ENCODE measurements around the gene F7.
A peak's percentile ranks its signal among the peaks of the same experiment; 100 is the strongest.

Gene F7

GRCh38 chr13:113124211-113124970, 18.8 kb downstream of the F7 start:
- Histone ChIP-seq H3K9ac (ENCODE audit: low read length) (no peak overlapping the region), H3K27ac (ENCODE audit: low read depth, low read length) (no peak overlapping the region), H3K36me3 (ENCODE audit: insufficient read depth, low read length) (no peaks in the 10 kb centered on the region), H3K9me3 (ENCODE audit: low read length) (no peaks in the 10 kb centered on the region), H3K4me3 (ENCODE audit: low read depth in 1 of 2, low read length in 2 of 2) (no peak overlapping the region), H3K27me3 (ENCODE audit: control insufficient read depth in 1 of 2, insufficient read depth in 2 of 2, low read length in 2 of 2) (peaks cover 0 to 1% of the 10 kb centered on the region in 2 donors), H3K4me1 (ENCODE audit: insufficient read depth, low read length) (no peaks in the 10 kb centered on the region)

GRCh38 chr13:113125506-113126264, 20.1 kb downstream of the F7 start:
- no peak overlapping the region for H3K27ac ChIP-seq (ENCODE audit: low read depth, low read length)
- no peaks in the 10 kb centered on the region for H3K36me3 ChIP-seq (ENCODE audit: insufficient read depth, low read length)
- no peaks in the 10 kb centered on the region for H3K4me1 ChIP-seq (ENCODE audit: insufficient read depth, low read length)
- H3K4me3 ChIP-seq (ENCODE audit: low read depth in 1 of 2, low read length in 2 of 2), result no peak overlapping the region
- no peaks in the 10 kb centered on the region for H3K9me3 ChIP-seq (ENCODE audit: low read length)
- H3K27me3 ChIP-seq (ENCODE audit: control insufficient read depth in 1 of 2, insufficient read depth in 2 of 2, low read length in 2 of 2), result peaks cover 0 to 11% of the 10 kb centered on the region in 2 donors
- no peak overlapping the region for H3K9ac ChIP-seq (ENCODE audit: low read length)

- H3K27ac ChIP-seq (ENCODE audit: low read depth, low read length), result no peak overlapping the region
- H3K27me3 ChIP-seq (ENCODE audit: control insufficient read depth in 1 of 2, insufficient read depth in 2 of 2, low read length in 2 of 2), result peaks cover 0 to 11% of the 10 kb centered on the region in 2 donors
- H3K9ac ChIP-seq (ENCODE audit: low read length), result no peak overlapping the region
- H3K4me1 ChIP-seq (ENCODE audit: insufficient read depth, low read length), result no peaks in the 10 kb centered on the region
- H3K36me3 ChIP-seq (ENCODE audit: insufficient read depth, low read length), result no peaks in the 10 kb centered on the region
- H3K9me3 ChIP-seq (ENCODE audit: low read length), result no peaks in the 10 kb centered on the region
- H3K4me3 ChIP-seq (ENCODE audit: low read depth in 1 of 2, low read length in 2 of 2), result no peak overlapping the region
These were observed 20.9 kb downstream of the F7 start for GRCh38 chr13:113126265-113127150.

GRCh38 chr13:113129480-113129879, 23.9 kb downstream of the F7 start:
- H3K4me1 ChIP-seq (ENCODE audit: insufficient read depth, low read length), result no peaks in the 10 kb centered on the region
- H3K27ac ChIP-seq (ENCODE audit: low read depth, low read length), result no peak overlapping the region
- H3K9ac ChIP-seq (ENCODE audit: low read length), result no peak overlapping the region
- H3K4me3 ChIP-seq (ENCODE audit: low read depth in 1 of 2, low read length in 2 of 2), result peak overlapping the region in 1 of 2 donors; percentile 50
- peaks cover 0 to 11% of the 10 kb centered on the region in 2 donors for H3K27me3 ChIP-seq (ENCODE audit: control insufficient read depth in 1 of 2, insufficient read depth in 2 of 2, low read length in 2 of 2)
- no peaks in the 10 kb centered on the region for H3K9me3 ChIP-seq (ENCODE audit: low read length)
- H3K36me3 ChIP-seq (ENCODE audit: insufficient read depth, low read length), result no peaks in the 10 kb centered on the region

DNA sequence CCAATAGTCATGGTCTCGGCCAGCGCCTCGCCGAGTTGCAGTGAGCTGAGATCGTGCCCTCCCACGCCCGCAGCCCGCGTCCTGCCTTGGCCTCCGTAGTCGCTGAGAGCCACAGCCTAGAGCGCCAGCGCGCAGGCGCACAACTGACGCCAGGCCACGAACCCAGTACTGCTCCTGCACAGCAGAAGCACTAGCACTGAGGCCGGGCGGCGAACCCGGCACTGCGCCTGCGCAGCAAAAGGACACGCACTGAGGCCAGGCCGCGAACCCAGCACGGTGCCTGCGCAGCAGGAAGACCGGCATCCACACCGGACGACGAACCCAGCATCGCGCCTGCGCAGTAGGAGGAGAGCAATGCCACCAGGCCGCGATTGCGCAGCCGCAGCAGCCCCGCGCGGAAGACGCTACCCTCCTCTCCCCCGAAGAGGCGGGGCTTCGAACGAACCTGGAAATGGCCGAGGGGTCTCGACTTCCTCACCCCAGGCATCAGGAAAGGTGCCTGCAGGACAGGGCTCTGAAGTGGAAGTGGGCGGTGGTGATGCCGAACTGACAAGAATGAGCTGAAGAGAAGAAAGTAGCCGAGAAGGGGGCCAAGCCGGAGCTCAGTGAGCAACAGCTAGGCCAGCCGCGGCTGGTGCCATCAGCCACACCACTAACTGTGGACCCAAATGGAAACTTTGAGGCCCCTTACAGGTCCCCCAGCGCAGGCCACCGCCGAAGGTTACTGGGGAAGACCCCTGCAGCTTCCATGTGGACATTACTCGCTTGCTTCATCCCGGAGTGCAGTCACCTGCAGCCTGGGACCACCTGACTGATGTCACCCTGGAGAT, 24.5 kb downstream of the F7 start:
- H3K4me1 ChIP-seq (ENCODE audit: insufficient read depth, low read length), result no peaks in the 10 kb centered on the region
- no peak overlapping the region for H3K9ac ChIP-seq (ENCODE audit: low read length)
- H3K27me3 ChIP-seq (ENCODE audit: control insufficient read depth in 1 of 2, insufficient read depth in 2 of 2, low read length in 2 of 2), result peaks cover 0 to 11% of the 10 kb centered on the region in 2 donors
- H3K9me3 ChIP-seq (ENCODE audit: low read length), result no peaks in the 10 kb centered on the region
- H3K4me3 ChIP-seq (ENCODE audit: low read depth in 1 of 2, low read length in 2 of 2), result peak overlapping the region; percentile 41 to 50
- no peak overlapping the region for H3K27ac ChIP-seq (ENCODE audit: low read depth, low read length)
- H3K36me3 ChIP-seq (ENCODE audit: insufficient read depth, low read length), result no peaks in the 10 kb centered on the region

- no peaks in the 10 kb centered on the region for H3K36me3 ChIP-seq (ENCODE audit: insufficient read depth, low read length)
- H3K4me3 ChIP-seq (ENCODE audit: low read depth in 1 of 2, low read length in 2 of 2), result no peak overlapping the region
- peaks cover 0 to under 1% of the 10 kb centered on the region in 2 donors for H3K27me3 ChIP-seq (ENCODE audit: control insufficient read depth in 1 of 2, insufficient read depth in 2 of 2, low read length in 2 of 2)
- H3K27ac ChIP-seq (ENCODE audit: low read depth, low read length), result no peak overlapping the region
- no peak overlapping the region for H3K9ac ChIP-seq (ENCODE audit: low read length)
- no peaks in the 10 kb centered on the region for H3K9me3 ChIP-seq (ENCODE audit: low read length)
- no peaks in the 10 kb centered on the region for H3K4me1 ChIP-seq (ENCODE audit: insufficient read depth, low read length)
These were observed 29.7 kb downstream of the F7 start for GRCh38 chr13:113135281-113135760.

GRCh38 chr13:113137691-113138298, 32.2 kb downstream of the F7 start:
- Histone ChIP-seq H3K9me3 (ENCODE audit: low read length) (no peaks in the 10 kb centered on the region), H3K4me1 (ENCODE audit: insufficient read depth, low read length) (no peaks in the 10 kb centered on the region), H3K36me3 (ENCODE audit: insufficient read depth, low read length) (no peaks in the 10 kb centered on the region), H3K9ac (ENCODE audit: low read length) (no peak overlapping the region), H3K4me3 (ENCODE audit: low read depth in 1 of 2, low read length in 2 of 2) (no peak overlapping the region), H3K27me3 (ENCODE audit: control insufficient read depth in 1 of 2, insufficient read depth in 2 of 2, low read length in 2 of 2) (no peaks in the 10 kb centered on the region), H3K27ac (ENCODE audit: low read depth, low read length) (no peak overlapping the region)

DNA sequence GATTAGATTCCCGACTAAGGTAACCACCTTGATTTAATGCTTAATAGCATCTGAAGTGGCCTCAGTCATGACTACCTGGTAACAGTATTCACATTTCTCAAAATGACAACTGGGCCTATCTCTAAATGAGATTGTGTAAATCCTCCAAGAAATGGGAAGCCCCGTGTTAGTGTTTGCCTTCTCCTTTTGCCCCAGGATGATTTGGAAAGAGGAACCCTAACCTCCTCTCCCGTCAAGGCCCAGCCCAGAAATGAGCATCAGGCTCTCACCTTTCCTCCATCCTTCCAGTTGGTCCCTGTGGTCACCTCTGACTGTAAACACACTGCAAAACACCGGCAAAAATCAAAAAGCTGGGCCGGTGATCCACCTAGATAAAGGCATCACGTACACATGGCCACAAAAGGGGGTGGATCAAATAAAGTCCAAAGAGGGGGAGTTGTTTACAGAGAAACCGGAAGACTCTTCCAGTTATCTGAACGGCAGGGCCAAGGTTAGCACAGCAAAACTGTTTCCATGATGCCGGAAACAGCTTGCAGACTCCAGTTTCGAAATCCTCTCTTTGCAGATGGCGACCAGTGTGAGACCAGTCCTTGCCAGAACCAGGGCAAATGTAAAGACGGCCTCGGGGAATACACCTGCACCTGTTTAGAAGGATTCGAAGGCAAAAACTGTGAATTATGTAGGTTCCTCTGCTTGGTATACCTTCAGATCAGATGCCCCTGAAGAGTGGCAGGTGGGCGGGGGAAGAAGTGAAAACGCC, 33.4 kb downstream of the F7 start:
- H3K4me1 ChIP-seq (ENCODE audit: insufficient read depth, low read length), result no peaks in the 10 kb centered on the region
- H3K4me3 ChIP-seq (ENCODE audit: low read depth in 1 of 2, low read length in 2 of 2), result no peak overlapping the region
- no peaks in the 10 kb centered on the region for H3K27me3 ChIP-seq (ENCODE audit: control insufficient read depth in 1 of 2, insufficient read depth in 2 of 2, low read length in 2 of 2)
- H3K9me3 ChIP-seq (ENCODE audit: low read length), result no peaks in the 10 kb centered on the region
- no peak overlapping the region for H3K27ac ChIP-seq (ENCODE audit: low read depth, low read length)
- H3K9ac ChIP-seq (ENCODE audit: low read length), result no peak overlapping the region
- no peaks in the 10 kb centered on the region for H3K36me3 ChIP-seq (ENCODE audit: insufficient read depth, low read length)

DNA sequence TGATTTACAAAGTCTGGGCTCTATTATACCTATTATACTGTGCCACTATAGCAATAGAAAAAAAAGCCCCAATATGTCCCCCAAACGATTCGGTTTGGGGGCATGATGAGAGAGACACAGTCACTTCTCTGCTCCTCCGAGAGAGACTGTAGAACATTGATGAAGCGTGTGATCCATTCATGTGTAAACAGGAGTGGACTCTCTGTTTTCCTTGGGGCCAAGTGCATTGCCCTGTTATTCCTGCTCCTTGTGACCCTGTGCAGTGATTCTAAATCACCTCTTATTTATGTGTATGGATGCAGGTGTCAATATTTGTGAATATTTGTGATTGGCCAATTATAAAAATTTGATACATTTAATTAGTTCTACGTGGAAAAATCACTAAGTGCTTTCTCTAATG, 34.0 kb downstream of the F7 start:
- H3K4me3 ChIP-seq (ENCODE audit: low read depth in 1 of 2, low read length in 2 of 2), result no peak overlapping the region
- H3K36me3 ChIP-seq (ENCODE audit: insufficient read depth, low read length), result no peaks in the 10 kb centered on the region
- H3K9me3 ChIP-seq (ENCODE audit: low read length), result no peaks in the 10 kb centered on the region
- no peak overlapping the region for H3K27ac ChIP-seq (ENCODE audit: low read depth, low read length)
- H3K4me1 ChIP-seq (ENCODE audit: insufficient read depth, low read length), result no peaks in the 10 kb centered on the region
- H3K27me3 ChIP-seq (ENCODE audit: control insufficient read depth in 1 of 2, insufficient read depth in 2 of 2, low read length in 2 of 2), result no peaks in the 10 kb centered on the region
- H3K9ac ChIP-seq (ENCODE audit: low read length), result no peak overlapping the region
